Keratinocyte (primary cell): Measurements from ENCODE around the gene PTPRN2.

Source experiments
- CTCF ChIP-seq, 3 experiments: IDR thresholded peaks in 1 of 3; conservative IDR thresholded peaks in 1 of 3; optimal IDR thresholded peaks in 1 of 3; 2 replicates in 2 of 3; 3 replicates in 1 of 3; pipeline versions ENCODE3 to v1.5.1; 2011; ENCODE audit warnings: low read length in 3 of 3, mild to moderate bottlenecking in 3 of 3, moderate library complexity in 2 of 3, control low read depth in 1 of 3, inconsistent platforms in 1 of 3; ENCODE audit not compliant: insufficient read depth in 2 of 3; ENCODE audit errors: extremely low read depth in 1 of 3
- EZH2 ChIP-seq: IDR thresholded peaks from one replicate; pipeline ENCODE4 v1.6.1; 2012; ENCODE audit warnings: inconsistent platforms, mild to moderate bottlenecking, low read length, moderate library complexity

- no peak for TF ChIP-seq CTCF (optimal IDR thresholded peaks at IDR 0.05 in 1 of 3, IDR thresholded peaks at IDR 0.05 in 1 of 3, conservative IDR thresholded peaks at IDR 0.05 in 1 of 3; ENCODE audit: extremely low read depth in 1 of 3, insufficient read depth in 2 of 3, low read length in 3 of 3)
- no peak for TF ChIP-seq EZH2
These were observed 550.4 kb downstream of the PTPRN2 start for GRCh38 chr7:158037211-158037610.
